ENCODE data around the gene ZNF484. TPM values are rescaled to one million over a fixed set of nuclear protein-coding genes. Genes with fewer than 3 reads are reported as not detected.

The ZNF484 gene
- total RNA-seq, result 16.3 and 17.5 TPM in 2 replicates

GRCh38 chr9:92877531-92878430 is at the start of gene ZNF484:
ZNF484 (minus strand) TSS chr9:92878038; CDS start chr9:92875029, 3,009 bp downstream.

Small RNAs within 50 kb of the gene (small RNA-seq; reads per million reads assigned to genes)
- gene RNU6-714P, result not detected

Other genes with a start within 250 kb of the ZNF484 start
- 10.7 and 13.8 TPM in 2 replicates for gene IPPK, start 207.9 kb downstream of the ZNF484 start, total RNA-seq
- 51.9 and 53.5 TPM in 2 replicates for gene BICD2, start 113.2 kb downstream of the ZNF484 start, total RNA-seq
- 0.12 and 0.16 TPM in 2 replicates for gene FGD3, start 69.5 kb upstream of the ZNF484 start, total RNA-seq
- not detected in 2 replicates for gene SUSD3, start 180.7 kb upstream of the ZNF484 start, total RNA-seq
- 41.2 and 44.4 TPM in 2 replicates for gene CARD19, start 218.2 kb upstream of the ZNF484 start, total RNA-seq

Measured in hair follicle dermal papilla cell (primary cell).